ENCODE data around the gene CCHCR1. TPM values are rescaled to one million over a fixed set of nuclear protein-coding genes. Genes with fewer than 3 reads are reported as not detected.

CCHCR1 gene
- total and polyA plus RNA-seq, 9 of the 15 experiments (the other 6 are each of a cell fraction or from before 2014, with no cell fraction given) = 1.2 to 47.3 (median 32.0) TPM

- TF ChIP-seq REST (IDR thresholded peaks at IDR 0.05; ENCODE audit: borderline replicate concordance) (no peak), REST (CRISPR knock-in tag; IDR thresholded peaks at IDR 0.05; ENCODE audit: low read depth) (no peak), ZNF655 (CRISPR knock-in tag; IDR thresholded peaks at IDR 0.05) (no peak)
Observed at GRCh38 chr6:31170600-31170881, 12.9 kb upstream of the CCHCR1 start, which contains the start of gene POU5F1 (continued).
